HG02840 (cell line): ENCODE data around the gene TRMT112.

Experiments used
- ATAC-seq: cut with Tn5 transposase; IDR thresholded peaks from one replicate; pipeline ENCODE4 v1.9.1; 2021; ENCODE audit warnings: mild to moderate bottlenecking, moderate library complexity, moderate number of reproducible peaks; ENCODE audit not compliant: unreplicated experiment, low FRiP score

Gene TRMT112

GRCh38 chr11:64352099-64352994 lies 35.0 kb upstream of the TRMT112 start:
- ATAC-seq: no peak

DNA sequence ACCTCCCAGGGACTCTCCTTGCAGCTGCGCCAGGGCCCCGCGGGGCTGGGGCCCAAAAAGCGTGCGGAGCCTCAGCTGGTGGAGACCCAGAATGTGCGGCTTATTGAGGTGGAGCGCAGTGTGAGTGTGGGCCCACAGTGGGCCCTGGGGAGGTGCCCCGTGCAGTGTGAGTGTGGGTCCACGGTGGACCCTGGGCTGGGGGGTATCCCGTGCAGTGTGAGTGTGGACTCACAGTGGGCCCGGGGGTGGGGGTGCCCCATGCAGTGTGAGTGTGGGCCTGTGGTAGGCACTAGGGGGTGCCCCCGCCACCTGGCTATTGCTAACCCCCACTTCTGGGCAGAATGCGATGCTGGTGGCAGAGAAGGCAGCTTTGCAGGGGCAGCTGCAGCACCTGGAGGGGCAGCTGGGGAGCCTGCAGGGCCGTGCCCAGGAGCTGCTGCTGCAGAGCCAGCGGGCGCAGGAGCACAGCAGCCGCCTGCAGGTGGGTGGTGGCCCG lies 33.8 kb upstream of the TRMT112 start:
- ATAC-seq: no peak

DNA sequence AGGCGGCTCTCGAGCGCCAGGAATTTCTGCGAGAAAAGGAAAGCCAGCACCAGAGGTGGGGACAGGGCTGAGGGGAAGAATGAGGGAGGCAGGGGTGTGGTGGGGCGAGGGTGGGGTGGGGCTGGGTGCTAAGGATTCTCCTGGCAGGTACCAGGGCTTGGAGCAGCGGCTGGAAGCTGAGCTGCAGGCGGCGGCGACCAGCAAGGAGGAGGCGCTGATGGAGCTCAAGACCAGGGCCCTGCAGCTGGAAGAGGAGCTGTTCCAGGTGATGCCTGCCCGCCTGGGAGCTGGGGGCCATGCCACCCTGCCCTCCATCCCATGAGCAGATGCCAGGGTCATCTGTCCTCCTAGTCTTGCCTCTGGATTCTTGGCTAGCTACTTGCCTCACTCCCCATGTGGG lies 32.0 kb upstream of the TRMT112 start:
- no peak for ATAC-seq

DNA sequence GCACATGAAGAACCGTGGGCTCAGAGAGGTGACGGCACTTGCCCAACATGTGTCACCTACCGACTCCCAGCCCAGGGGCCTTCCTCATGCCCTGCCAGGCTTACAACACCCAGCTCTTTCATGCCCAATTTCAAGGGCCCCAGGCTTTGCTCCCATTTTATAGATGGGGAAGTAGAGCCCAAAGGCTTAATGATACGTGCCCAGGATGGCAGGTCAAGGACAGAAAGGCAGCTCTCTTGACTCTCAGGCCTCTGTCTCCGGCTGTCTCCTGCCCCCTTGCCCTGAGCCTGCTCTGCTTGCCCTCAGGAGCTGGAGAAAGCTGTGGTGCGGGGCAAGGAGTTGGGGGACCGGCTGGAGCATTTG lies 31.6 kb upstream of the TRMT112 start:
- no peak for ATAC-seq

DNA sequence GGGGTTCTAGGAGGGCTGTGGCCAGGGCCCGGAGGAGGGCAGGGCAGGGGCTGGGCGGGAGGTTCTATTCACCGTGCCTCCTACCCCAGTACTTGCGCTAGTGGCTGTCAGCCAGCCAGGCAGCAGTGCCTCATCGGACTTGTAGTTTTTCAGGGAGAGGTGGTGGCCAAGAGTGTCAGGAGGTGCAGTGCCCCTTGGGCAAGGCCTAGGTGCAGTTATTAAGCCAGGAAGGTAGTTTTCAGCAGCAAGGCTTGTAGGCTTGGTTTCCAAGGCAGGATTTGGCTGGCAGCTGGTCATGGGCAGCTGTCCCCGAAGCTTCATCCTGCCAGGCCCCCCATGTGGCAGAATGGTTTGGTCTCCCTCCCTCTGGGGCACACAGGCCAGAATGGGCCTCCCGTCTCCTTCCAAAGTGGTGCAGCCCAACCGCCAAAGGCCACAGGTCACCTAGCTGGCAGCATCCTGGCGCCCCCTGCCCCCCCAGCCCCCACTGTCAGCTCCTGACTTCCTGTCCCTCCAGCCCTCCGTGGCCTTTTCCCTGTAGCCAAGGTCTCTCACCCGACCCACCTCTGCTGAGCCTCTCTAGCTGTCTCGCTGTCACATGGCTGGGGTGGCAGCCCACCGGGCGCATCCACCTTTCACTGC lies 31.1 kb upstream of the TRMT112 start:
- ATAC-seq: no peak

- ATAC-seq: no peak
These were observed 30.0 kb upstream of the TRMT112 start for GRCh38 chr11:64347193-64347867.

GRCh38 chr11:64344787-64345186 lies 27.4 kb upstream of the TRMT112 start:
- no peak for ATAC-seq

DNA sequence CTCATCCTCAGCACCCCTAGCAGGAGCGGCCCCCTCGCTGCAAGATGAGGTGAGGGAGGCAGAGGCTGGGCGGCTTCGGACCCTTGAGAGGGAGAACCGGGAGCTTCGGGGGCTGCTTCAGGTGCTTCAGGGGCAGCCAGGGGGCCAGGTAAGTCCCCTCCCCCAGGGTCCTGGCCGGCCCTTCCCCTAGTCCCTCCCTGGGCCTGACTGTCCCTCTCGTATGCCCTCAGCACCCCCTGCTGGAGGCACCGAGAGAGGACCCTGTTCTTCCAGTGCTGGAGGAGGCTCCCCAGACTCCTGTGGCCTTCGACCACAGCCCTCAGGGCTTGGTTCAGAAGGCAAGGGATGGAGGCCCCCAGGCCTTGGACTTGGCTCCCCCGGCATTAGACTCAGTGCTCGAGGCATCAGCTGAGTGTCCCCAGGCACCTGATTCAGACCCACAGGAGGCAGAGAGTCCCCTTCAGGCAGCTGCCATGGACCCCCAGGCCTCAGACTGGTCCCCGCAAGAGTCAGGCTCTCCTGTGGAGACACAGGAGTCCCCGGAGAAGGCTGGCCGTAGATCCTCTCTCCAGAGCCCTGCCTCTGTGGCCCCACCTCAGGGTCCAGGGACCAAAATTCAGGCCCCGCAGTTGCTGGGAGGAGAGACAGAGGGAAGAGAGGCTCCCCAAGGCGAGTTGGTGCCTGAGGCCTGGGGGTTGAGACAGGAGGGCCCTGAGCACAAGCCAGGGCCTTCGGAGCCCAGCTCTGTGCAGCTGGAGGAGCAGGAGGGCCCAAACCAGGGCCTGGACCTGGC lies 26.6 kb upstream of the TRMT112 start:
- no peak for ATAC-seq

GRCh38 chr11:64342869-64343745 lies 25.7 kb upstream of the TRMT112 start:
- ATAC-seq: no peak

DNA sequence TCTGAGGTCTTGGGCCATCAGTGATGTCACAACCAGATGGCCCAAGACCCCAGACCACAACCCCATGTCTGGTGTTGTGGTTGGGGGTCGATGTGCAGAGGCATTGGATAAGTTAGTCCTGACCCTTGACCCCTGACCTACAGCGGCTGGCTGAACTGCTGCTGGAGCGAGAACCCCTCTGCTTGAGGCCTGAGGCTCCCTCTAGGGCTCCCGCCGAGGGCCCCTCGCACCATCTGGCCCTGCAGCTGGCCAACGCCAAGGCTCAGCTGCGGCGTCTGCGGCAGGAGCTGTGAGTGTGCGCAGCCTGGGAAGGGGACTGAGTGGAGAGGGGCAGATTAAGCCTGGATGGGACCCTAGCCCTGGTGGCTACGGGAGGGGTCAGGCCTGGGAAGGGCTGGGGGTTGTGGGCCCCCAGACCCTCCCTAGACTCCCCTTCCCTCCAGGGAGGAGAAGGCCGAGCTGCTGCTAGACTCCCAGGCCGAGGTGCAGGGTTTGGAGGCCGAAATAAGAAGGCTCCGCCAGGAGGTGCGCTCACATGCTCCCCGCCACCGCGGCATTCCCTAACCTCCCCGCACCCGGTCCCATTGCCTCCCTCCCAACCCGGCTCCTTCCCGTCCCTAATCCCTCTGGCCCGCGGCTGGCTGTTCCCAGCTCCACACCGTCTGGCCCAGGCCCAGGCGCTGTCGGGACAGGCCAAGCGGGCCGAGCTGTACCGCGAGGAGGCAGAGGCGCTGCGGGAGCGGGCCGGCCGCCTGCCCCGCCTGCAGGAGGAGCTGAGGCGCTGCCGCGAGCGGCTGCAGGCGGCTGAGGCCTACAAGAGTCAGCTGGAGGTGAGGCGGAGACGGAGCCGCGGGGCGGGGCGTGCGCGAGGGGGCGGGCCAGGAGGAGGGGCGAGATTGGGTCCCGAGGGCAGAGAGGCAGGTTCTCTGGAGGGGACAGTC lies 24.8 kb upstream of the TRMT112 start:
- ATAC-seq: no peak

DNA sequence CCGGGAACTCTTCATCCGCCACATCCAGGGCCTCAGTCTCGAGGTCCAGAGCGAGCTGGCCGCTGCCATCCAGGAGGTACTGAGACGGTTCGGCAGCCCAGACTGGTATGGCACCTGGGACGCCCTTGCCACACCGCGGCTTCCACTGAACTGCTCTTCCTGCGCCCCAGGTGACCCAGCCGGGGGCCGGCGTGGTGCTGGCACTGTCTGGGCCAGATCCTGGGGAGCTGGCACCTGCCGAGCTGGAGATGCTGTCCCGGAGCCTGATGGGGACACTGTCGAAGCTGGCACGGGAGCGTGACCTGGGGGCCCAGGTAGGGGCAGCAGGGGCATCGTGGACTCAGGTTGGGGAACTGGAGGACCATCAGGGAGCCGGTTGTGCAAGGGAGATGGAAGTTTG lies 24.1 kb upstream of the TRMT112 start:
- ATAC-seq: no peak

- ATAC-seq: no peak
These were observed 23.4 kb upstream of the TRMT112 start for GRCh38 chr11:64340671-64341335.

DNA sequence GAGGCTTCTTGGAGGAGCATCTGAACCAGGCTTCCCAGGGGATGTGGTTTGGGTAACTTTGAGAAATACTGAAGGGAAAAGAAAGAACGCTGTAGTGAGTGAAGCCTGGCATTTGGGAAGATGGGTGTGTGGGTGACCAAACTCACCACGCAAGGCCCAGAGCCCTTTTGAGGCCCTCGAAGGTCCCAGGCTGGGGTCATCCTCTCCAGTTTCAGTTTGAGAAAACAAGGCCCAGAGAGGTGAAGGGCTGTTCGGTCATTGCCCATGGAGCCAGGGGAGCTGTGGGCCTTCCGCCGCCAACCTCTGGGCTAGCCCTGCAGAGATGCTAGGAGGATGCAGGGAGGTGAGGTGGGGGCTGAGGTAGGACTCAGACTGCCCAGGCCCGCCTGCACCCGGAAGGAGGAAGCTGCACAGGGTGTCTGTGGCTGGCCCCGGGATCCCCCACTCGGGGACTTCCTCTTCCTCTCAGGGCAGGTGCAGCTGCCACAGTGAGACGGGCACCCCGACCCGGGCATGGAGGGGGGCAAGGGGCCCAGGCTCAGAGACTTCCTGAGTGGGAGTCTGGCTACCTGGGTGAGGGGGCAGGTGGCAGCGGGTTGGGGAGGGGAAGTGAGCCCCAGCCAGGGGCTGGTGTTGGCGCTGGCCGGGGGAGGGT lies 22.5 kb upstream of the TRMT112 start, which contains the start of gene CCDC88B:
CCDC88B (plus strand) TSS at position 451 of the 655 bp plus-strand sequence; CDS start at position 514, 63 bp downstream.
- no peak for ATAC-seq

GRCh38 chr11:64339286-64339685 lies 21.9 kb upstream of the TRMT112 start:
- no peak for ATAC-seq

DNA sequence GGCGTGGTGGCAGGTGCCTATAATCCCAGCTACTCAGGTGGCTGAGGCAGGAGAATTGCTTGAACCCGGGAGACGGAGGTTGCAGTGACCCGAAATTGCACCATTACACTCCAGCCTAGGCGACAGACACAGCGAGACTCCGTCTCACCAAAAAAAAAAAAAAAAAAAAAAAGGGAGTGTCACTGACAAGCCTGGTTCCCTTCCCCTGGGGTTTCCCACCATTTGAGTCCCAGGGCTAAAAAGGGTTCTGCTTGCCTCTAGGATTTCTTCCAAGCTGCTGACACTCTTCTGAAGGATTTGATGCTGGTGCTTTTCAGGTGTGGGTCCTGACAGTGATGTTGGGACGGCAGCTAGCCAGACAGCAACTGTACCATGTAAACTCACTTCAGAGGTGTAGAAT lies 21.4 kb upstream of the TRMT112 start:
- ATAC-seq: no peak

- no peak for ATAC-seq
These were observed 20.3 kb upstream of the TRMT112 start for GRCh38 chr11:64337538-64338249.
